Gastrocnemius medialis (tissue), 4 donors: ENCODE measurements around the gene CPE. TPM values are rescaled to one million over a fixed set of nuclear protein-coding genes. Genes with fewer than 3 reads are reported as not detected.

ENCODE experiments used
- ATAC-seq, 2 donors: fragments of 150-250 bp; one replicate each; pipeline ENCODE4 v1.9.1; 2016
- DNase-seq, 2 donors: peaks; one replicate each; pipeline ENCODE4 v3.0.0-alpha.2; 2019
- H3K27ac ChIP-seq, 4 donors: fragments of 200-600 bp; sonication (generic); 1 replicate in 1 of 4; 2 replicates in 3 of 4; pipeline ENCODE4 v1.5.1; 2016 to 2018; ENCODE audit warnings: mild to moderate bottlenecking in 2 of 4, moderate library complexity in 1 of 4
- H3K27me3 ChIP-seq, 3 donors: fragments of 200-600 bp; sonication (generic) in 2 of 3; 1 replicate in 1 of 3; 2 replicates in 2 of 3; pipeline versions ENCODE4 v1.5.1 to v1.6.0; 2016 to 2019; ENCODE audit warnings: mild to moderate bottlenecking in 1 of 3, moderate library complexity in 1 of 3
- H3K36me3 ChIP-seq, 2 donors: fragments of 200-600 bp; sonication (generic) in 1 of 2; one replicate each; pipeline ENCODE4 v1.5.1; 2017 to 2018
- H3K4me1 ChIP-seq, 2 donors: fragments of 200-600 bp; sonication (generic) in 1 of 2; one replicate each; pipeline ENCODE4 v1.5.1; 2016 to 2017; ENCODE audit warnings: mild to moderate bottlenecking in 2 of 2
- H3K4me3 ChIP-seq, 4 donors: fragments of 200-600 bp; sonication (generic) in 3 of 4; 1 replicate in 1 of 4; 2 replicates in 3 of 4; pipeline ENCODE4 v1.5.1; 2016 to 2019; ENCODE audit warnings: mild to moderate bottlenecking in 2 of 4
- H3K9me3 ChIP-seq, 3 donors: fragments of 200-600 bp; sonication (generic) in 2 of 3; 1 replicate in 1 of 3; 2 replicates in 2 of 3; pipeline ENCODE4 v1.5.1; 2016 to 2019
- POLR2A ChIP-seq, 2 donors: fragments of 450-650 bp; IDR thresholded peaks; one replicate each; pipeline ENCODE4 v1.6.1; 2017; ENCODE audit warnings: antibody characterized with exemption in 2 of 2, mild to moderate bottlenecking in 2 of 2, moderate library complexity in 2 of 2
- in situ Hi-C, 4 donors: fragments of 200-750 bp; cut with MboI; loops; one replicate each; pipeline versions ENCODE4 v1.15.0 to v1.8.0; 2017; ENCODE audit warnings: low sequenced_read_pairs in 4 of 4
- intact Hi-C: fragments of 100-400 bp; cut with DNase I; formaldehyde crosslinking; loops from one replicate; pipeline ENCODE4 v1.15.1; 2023; ENCODE audit warnings: low total_unique reads
- total RNA-seq, 4 donors: library from RNA; depleted of rRNA; stranded (reverse); fragments of >200 nt; gene quantifications; one replicate each; pipeline versions ENCODE4 v1.1.0 to v1.2.3, GENCODE V29; 2016
- TF ChIP-seq, protein P1 (sequence below), 5 experiments: fragments of 450-650 bp in 3 of 5; fragments of 200-600 bp in 2 of 5; sonication (generic) in 2 of 5; IDR thresholded peaks in 4 of 5; conservative IDR thresholded peaks in 1 of 5; 1 replicate in 4 of 5; 2 replicates in 1 of 5; pipeline ENCODE4 v1.5.1; 2016 to 2019; ENCODE audit warnings: antibody characterized with exemption in 5 of 5, mild to moderate bottlenecking in 3 of 5, moderate library complexity in 3 of 5

The CPE gene
- total RNA-seq, 4 donors from 2014 or later, result 11.8 to 27.6 (median 17.0) TPM

- Histone ChIP-seq H3K4me3 (no peak overlapping the region), H3K27me3 (no peaks in the 10 kb centered on the region), H3K9me3 (no peaks in the 10 kb centered on the region), H3K27ac (no peak overlapping the region), H3K36me3 (no peaks in the 10 kb centered on the region), H3K4me1 (no peaks in the 10 kb centered on the region)
- DNase-seq (no peak), ATAC-seq (no peak)
- intact Hi-C loops (no loop called here), in situ Hi-C loops (no loop called here)
- TF ChIP-seq, protein P1, sequence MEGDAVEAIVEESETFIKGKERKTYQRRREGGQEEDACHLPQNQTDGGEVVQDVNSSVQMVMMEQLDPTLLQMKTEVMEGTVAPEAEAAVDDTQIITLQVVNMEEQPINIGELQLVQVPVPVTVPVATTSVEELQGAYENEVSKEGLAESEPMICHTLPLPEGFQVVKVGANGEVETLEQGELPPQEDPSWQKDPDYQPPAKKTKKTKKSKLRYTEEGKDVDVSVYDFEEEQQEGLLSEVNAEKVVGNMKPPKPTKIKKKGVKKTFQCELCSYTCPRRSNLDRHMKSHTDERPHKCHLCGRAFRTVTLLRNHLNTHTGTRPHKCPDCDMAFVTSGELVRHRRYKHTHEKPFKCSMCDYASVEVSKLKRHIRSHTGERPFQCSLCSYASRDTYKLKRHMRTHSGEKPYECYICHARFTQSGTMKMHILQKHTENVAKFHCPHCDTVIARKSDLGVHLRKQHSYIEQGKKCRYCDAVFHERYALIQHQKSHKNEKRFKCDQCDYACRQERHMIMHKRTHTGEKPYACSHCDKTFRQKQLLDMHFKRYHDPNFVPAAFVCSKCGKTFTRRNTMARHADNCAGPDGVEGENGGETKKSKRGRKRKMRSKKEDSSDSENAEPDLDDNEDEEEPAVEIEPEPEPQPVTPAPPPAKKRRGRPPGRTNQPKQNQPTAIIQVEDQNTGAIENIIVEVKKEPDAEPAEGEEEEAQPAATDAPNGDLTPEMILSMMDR (IDR thresholded peaks at IDR 0.05 in 4 of 5, conservative IDR thresholded peaks at IDR 0.05 in 1 of 5), result no peak
- no peak for TF ChIP-seq POLR2A (IDR thresholded peaks at IDR 0.05)
These were observed 61.2 kb downstream of the CPE start for GRCh38 chr4:165439981-165440380.

- H3K27ac ChIP-seq, result no peak overlapping the region
- H3K4me3 ChIP-seq, result no peak overlapping the region
- ATAC-seq (no peak), DNase-seq (no peak)
- in situ Hi-C loops (no loop called here), intact Hi-C loops (no loop called here)
- no peaks in the 10 kb centered on the region for H3K4me1 ChIP-seq
- H3K36me3 ChIP-seq, result no peaks in the 10 kb centered on the region
- no peaks in the 10 kb centered on the region for H3K27me3 ChIP-seq
- TF ChIP-seq, protein P1 (IDR thresholded peaks at IDR 0.05 in 4 of 5, conservative IDR thresholded peaks at IDR 0.05 in 1 of 5), result no peak
- no peak for TF ChIP-seq POLR2A (IDR thresholded peaks at IDR 0.05)
- H3K9me3 ChIP-seq, result no peaks in the 10 kb centered on the region
These were observed 61.8 kb downstream of the CPE start for GRCh38 chr4:165440415-165441158.

- no peaks in the 10 kb centered on the region for H3K4me1 ChIP-seq
- intact Hi-C loops, result no loop called here
- no peaks in the 10 kb centered on the region for H3K9me3 ChIP-seq
- no peaks in the 10 kb centered on the region for H3K27me3 ChIP-seq
- no peak overlapping the region for H3K27ac ChIP-seq
- no peak overlapping the region for H3K4me3 ChIP-seq
- ATAC-seq, result no peak
- DNase-seq, result no peak
- TF ChIP-seq POLR2A (IDR thresholded peaks at IDR 0.05), result no peak
- TF ChIP-seq, protein P1 (IDR thresholded peaks at IDR 0.05 in 4 of 5, conservative IDR thresholded peaks at IDR 0.05 in 1 of 5), result no peak
- no peaks in the 10 kb centered on the region for H3K36me3 ChIP-seq
- in situ Hi-C loops, result no loop called here
These were observed 64.5 kb downstream of the CPE start for GRCh38 chr4:165443276-165443675.

GRCh38 chr4:165448700-165449099 is 69.9 kb downstream of the CPE start:
- Histone ChIP-seq H3K36me3 (no peaks in the 10 kb centered on the region), H3K4me3 (no peak overlapping the region), H3K4me1 (no peaks in the 10 kb centered on the region), H3K27me3 (no peaks in the 10 kb centered on the region), H3K9me3 (no peaks in the 10 kb centered on the region), H3K27ac (no peak overlapping the region)
- ATAC-seq (no peak), DNase-seq (no peak)
- TF ChIP-seq, protein P1 (IDR thresholded peaks at IDR 0.05 in 4 of 5, conservative IDR thresholded peaks at IDR 0.05 in 1 of 5), result no peak
- no peak for TF ChIP-seq POLR2A (IDR thresholded peaks at IDR 0.05)
- in situ Hi-C loops, result no loop called here
- intact Hi-C loops, result no loop called here

GRCh38 chr4:165449333-165449732 is 70.5 kb downstream of the CPE start:
- ATAC-seq, result no peak
- in situ Hi-C loops (no loop called here), intact Hi-C loops (no loop called here)

More at GRCh38 chr4:165449333-165449732, 70.5 kb downstream of the CPE start:
- Histone ChIP-seq H3K27ac (no peak overlapping the region), H3K36me3 (no peaks in the 10 kb centered on the region), H3K4me3 (no peak overlapping the region), H3K27me3 (no peaks in the 10 kb centered on the region), H3K4me1 (no peaks in the 10 kb centered on the region), H3K9me3 (no peaks in the 10 kb centered on the region)
- TF ChIP-seq, protein P1 (IDR thresholded peaks at IDR 0.05 in 4 of 5, conservative IDR thresholded peaks at IDR 0.05 in 1 of 5), result no peak
- no peak for TF ChIP-seq POLR2A (IDR thresholded peaks at IDR 0.05)
- DNase-seq, result no peak
